Stimulated activated naive CD8-positive, alpha-beta T cell treated with anti-CD3 and anti-CD28 coated beads, Interleukin-15, amount 100 ng/mL, for 72 hours (primary cell): ENCODE measurements around the gene UBAP2.
A peak's percentile ranks its signal among the peaks of the same experiment; 100 is the strongest.

Source experiments
- ATAC-seq: fragments of 150-1000 bp; cut with Tn5 transposase; 2 replicates; pipeline ENCODE4 v1.10.0; 2021; ENCODE audit warnings: mild to moderate bottlenecking, moderate library complexity
- DNase-seq, 2 donors: peaks; one replicate each; pipeline ENCODE4 v3.0.0; 2021 to 2022
- H3K27ac Mint-ChIP-seq, 2 donors: one replicate each; pipeline ENCODE4 v1.8.0; 2022; ENCODE audit warnings: mild to moderate bottlenecking in 2 of 2, mixed read lengths in 2 of 2, moderate library complexity in 2 of 2
- H3K27me3 Mint-ChIP-seq: one replicate; pipeline ENCODE4 v1.8.0; 2022; ENCODE audit warnings: mixed read lengths
- H3K4me1 Mint-ChIP-seq: one replicate; pipeline ENCODE4 v1.8.0; 2022; ENCODE audit warnings: mild to moderate bottlenecking, mixed read lengths
- H3K4me3 Mint-ChIP-seq, 2 donors: one replicate each; pipeline ENCODE4 v1.8.0; 2022; ENCODE audit warnings: mild to moderate bottlenecking in 2 of 2, mixed read lengths in 2 of 2, moderate library complexity in 1 of 2
- H3K9me3 Mint-ChIP-seq, 2 donors: one replicate each; pipeline ENCODE4 v1.8.0; 2022; ENCODE audit warnings: mixed read lengths in 2 of 2

UBAP2 gene

DNA sequence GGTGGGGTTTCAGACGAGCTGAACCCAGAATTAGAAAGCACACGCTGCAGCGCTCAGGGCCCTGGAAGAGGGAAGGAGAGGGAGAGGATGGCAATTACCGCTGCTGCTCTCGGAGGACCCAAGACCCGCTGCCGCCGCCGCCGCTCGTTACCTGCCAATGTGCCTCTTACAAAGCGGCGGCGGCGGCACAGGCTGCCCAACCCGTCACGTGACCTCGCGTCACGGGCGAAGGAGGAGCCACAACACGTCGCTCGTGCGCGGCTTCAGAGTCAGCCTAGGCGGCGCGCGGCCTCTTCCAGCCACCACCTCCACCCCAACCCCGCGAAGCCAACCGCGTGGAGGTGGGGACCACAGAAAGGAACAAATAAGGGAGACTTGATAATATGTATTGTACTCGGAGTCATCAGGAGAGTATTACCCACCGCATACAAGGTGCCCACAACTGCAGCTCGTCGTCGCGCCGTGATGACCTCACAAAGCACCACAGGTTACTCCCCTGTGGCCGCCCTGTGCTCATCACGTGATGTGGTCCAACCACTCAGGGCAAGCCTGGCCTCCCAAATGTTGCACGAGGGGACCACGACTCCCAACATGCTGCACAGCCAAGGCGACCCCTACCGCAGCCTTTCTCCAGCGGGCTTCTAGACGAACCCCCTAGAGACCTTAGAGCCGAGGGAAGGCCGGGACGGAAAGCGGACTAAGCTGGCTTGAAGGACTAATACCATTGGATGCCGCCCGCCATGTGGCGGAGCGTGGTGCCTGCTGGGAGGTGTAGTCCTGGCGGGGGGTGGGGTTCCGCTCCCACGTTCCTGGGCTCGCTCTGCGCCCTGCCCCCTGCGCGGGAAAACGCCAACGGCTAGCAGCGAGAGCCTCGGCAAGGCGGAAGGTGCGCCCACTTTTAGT, at the start of gene UBAP2:
UBAP2 (minus strand) TSS at position 161 of the 903 bp plus-strand sequence. CDS start 31,739 bp downstream, outside the sequence.
- Mint-ChIP-seq H3K4me1 (peaks cover 51% of the 10 kb centered on the region), H3K4me3 (peak within 1 kb of the TSS; percentile 94 to 96), H3K27me3 (no peaks in the 10 kb centered on the region), H3K27ac (peak within 1 kb of the TSS; percentile 99), H3K9me3 (no peaks in the 10 kb centered on the region)
- ATAC-seq (peak; percentile 90), DNase-seq (peak; percentile 97)

- no peak overlapping the region for H3K27ac Mint-ChIP-seq
- DNase-seq (no peak), ATAC-seq (no peak)
- no peak overlapping the region for H3K4me3 Mint-ChIP-seq
- no peaks in the 10 kb centered on the region for H3K9me3 Mint-ChIP-seq
- H3K4me1 Mint-ChIP-seq, result peaks cover 2% of the 10 kb centered on the region
- no peaks in the 10 kb centered on the region for H3K27me3 Mint-ChIP-seq
Measured at GRCh38 chr9:34098307-34098706, 49.6 kb upstream of the UBAP2 start.

DNA sequence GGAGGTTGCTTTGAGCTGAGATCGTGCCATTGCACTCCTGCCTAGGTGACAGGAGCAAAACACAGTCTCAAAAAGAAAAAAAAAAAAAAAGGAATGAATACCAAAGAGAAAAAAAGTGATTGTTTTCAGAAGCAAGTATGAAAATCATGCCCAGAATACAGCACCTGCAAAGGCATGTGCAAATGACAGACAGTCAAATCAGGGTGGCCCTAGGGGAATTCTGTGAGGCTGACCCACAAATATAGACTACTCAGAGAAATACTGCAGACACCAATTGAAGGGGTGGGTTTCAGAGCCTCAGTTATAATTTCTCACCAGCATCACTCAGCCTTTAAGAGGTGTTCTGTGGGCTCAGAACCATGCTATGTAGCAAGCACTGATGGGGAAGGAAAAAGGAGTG, 49.2 kb upstream of the UBAP2 start:
- H3K4me3 Mint-ChIP-seq, result no peak overlapping the region
- H3K4me1 Mint-ChIP-seq, result peaks cover 7% of the 10 kb centered on the region
- H3K9me3 Mint-ChIP-seq, result no peaks in the 10 kb centered on the region
- H3K27me3 Mint-ChIP-seq, result no peaks in the 10 kb centered on the region
- no peak overlapping the region for H3K27ac Mint-ChIP-seq
- DNase-seq (no peak), ATAC-seq (no peak)

GRCh38 chr9:34096751-34097150, 48.1 kb upstream of the UBAP2 start:
- Mint-ChIP-seq H3K4me1 (peaks cover 18% of the 10 kb centered on the region), H3K27ac (no peak overlapping the region), H3K9me3 (no peaks in the 10 kb centered on the region), H3K27me3 (no peaks in the 10 kb centered on the region), H3K4me3 (no peak overlapping the region)
- DNase-seq, result no peak
- no peak for ATAC-seq

DNA sequence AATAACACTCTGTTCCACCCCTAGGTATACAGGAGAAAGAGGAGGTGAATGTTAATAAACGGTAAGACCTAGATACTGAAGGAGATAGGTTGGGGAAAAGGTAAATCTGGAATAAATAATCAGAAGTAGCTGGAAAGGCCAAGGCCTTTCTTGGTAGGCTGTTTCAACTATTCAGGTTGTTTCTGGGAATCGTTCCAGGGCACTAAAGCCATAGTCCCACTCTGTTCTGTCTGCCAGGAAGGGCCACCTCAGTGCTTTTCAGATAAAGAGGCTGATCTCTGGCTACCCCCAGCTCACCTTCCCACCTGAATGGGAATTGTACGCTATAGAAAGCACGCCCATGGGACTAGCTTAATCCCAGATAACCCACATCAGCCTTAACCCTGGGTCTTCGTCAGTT, 44.9 kb upstream of the UBAP2 start:
- Mint-ChIP-seq H3K9me3 (no peaks in the 10 kb centered on the region), H3K27me3 (no peaks in the 10 kb centered on the region), H3K4me3 (no peak overlapping the region), H3K27ac (peak overlapping the region in 1 of 2 donors; percentile 9), H3K4me1 (peaks cover 20% of the 10 kb centered on the region)
- ATAC-seq, result no peak
- no peak for DNase-seq

DNA sequence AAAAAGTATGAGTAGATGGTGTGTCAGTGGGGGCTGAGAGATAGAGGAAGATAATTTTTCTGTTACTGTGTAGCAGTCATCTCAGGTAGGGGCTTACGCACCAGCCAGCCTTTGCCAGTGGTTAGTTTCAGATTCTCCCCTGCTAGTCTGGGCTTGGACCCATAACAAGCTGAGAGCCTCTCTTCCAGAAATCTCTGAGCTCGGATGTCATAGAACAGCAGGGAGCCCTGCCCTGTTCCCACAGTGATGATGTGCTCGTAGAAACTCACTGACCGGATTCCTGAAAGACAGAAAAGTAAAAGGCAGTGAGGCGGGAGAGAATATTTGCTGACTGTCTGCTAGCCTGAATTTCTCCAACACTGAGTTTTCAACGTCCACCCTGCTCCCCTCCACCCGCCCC, 40.6 kb upstream of the UBAP2 start:
- H3K27ac Mint-ChIP-seq, result peak overlapping the region in 1 of 2 donors; percentile 36
- ATAC-seq, result no peak

DNA sequence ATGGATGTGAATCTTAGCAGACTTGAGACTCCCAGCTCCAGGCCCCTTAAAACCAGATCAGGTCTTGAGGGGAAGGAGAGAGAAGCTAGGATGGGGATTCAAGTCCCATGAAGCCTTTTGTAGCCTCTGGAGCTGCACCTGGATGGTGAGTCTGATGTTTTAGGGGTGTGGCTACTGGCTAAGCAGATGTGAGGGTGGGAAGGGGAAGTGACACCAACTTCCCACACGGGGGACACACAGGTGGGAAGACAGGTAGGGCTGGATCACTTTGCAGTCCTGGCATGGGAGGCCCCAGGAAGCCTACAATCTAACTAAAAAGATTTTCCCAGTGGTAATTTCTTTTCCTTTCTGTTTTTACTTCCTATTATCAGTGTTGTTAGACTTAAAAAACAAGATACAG, 38.7 kb upstream of the UBAP2 start:
- no peaks in the 10 kb centered on the region for H3K9me3 Mint-ChIP-seq
- peak overlapping the region; percentile 32 to 67 for H3K27ac Mint-ChIP-seq

More for the DNA sequence above, 40.6 kb upstream of the UBAP2 start:
- DNase-seq, result no peak
- peaks cover 38% of the 10 kb centered on the region for H3K4me1 Mint-ChIP-seq
- H3K27me3 Mint-ChIP-seq, result no peaks in the 10 kb centered on the region
- H3K4me3 Mint-ChIP-seq, result no peak overlapping the region
- no peaks in the 10 kb centered on the region for H3K9me3 Mint-ChIP-seq

GRCh38 chr9:34086864-34087263, 38.2 kb upstream of the UBAP2 start:
- H3K27ac Mint-ChIP-seq, result no peak overlapping the region
- H3K9me3 Mint-ChIP-seq, result no peaks in the 10 kb centered on the region
- H3K4me1 Mint-ChIP-seq, result peaks cover 21% of the 10 kb centered on the region
- no peak for DNase-seq
- H3K27me3 Mint-ChIP-seq, result no peaks in the 10 kb centered on the region
- H3K4me3 Mint-ChIP-seq, result no peak overlapping the region
- ATAC-seq, result no peak

More for the DNA sequence above, 38.7 kb upstream of the UBAP2 start:
- Mint-ChIP-seq H3K27me3 (no peaks in the 10 kb centered on the region), H3K4me3 (no peak overlapping the region), H3K4me1 (peaks cover 26% of the 10 kb centered on the region)
- no peak for DNase-seq
- ATAC-seq, result no peak

DNA sequence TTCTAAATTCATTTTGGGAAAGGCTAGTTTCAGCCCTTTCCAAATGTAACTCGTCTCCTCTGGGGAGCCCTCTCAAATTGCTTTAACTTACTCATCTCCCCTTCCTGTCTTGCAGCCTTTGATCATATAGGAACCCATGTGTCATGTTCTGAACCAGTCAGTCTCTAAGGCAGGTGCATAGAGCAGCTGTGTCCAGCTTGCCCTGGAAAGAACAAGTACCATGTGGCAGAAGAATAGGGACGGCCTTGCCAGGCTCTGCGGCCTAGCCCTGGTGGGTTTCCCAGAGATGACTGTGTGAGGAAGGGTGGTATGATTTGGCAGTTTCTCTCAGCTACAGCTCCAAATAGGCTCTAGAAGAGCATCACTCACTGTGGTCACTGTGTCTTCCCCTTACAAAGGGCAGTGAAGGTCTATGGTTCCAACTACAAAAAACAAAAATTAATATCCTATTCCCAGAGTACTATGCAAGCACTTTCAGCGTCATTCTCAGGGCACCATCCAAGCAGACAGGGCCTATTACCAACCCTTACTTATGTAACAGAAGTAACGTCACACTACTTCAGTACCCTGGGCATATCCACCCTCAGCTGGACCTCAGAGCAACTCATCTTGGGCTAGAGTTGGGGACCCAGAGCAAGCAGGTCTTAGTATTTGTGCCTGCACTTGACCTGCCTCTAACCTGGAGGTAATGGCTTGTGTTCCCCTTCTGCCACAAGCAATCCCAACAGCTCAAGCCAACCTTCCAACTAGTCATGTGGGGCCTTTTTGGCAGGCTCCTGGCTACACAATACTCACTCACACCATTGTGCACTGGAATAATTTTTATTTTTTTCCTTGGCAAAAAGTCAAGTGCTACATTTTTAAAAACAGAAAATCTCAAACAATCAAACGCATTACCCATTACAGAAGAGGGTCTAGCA, 37.2 kb upstream of the UBAP2 start:
- Mint-ChIP-seq H3K9me3 (no peaks in the 10 kb centered on the region), H3K27ac (no peak overlapping the region), H3K4me3 (no peak overlapping the region), H3K27me3 (no peaks in the 10 kb centered on the region), H3K4me1 (peaks cover 18% of the 10 kb centered on the region)
- DNase-seq, result no peak
- peak; percentile 37 for ATAC-seq

- ATAC-seq (no peak), DNase-seq (no peak)
- H3K4me1 Mint-ChIP-seq, result peaks cover 18% of the 10 kb centered on the region
- no peaks in the 10 kb centered on the region for H3K27me3 Mint-ChIP-seq
- H3K27ac Mint-ChIP-seq, result no peak overlapping the region
- H3K4me3 Mint-ChIP-seq, result no peak overlapping the region
- H3K9me3 Mint-ChIP-seq, result no peaks in the 10 kb centered on the region
Measured at GRCh38 chr9:34084562-34084961, 35.9 kb upstream of the UBAP2 start.

GRCh38 chr9:34079181-34079580, 30.5 kb upstream of the UBAP2 start:
- ATAC-seq (no peak), DNase-seq (no peak)
- H3K27ac Mint-ChIP-seq, result no peak overlapping the region
- no peaks in the 10 kb centered on the region for H3K4me1 Mint-ChIP-seq
- H3K27me3 Mint-ChIP-seq, result no peaks in the 10 kb centered on the region
- no peaks in the 10 kb centered on the region for H3K9me3 Mint-ChIP-seq
- no peak overlapping the region for H3K4me3 Mint-ChIP-seq

- DNase-seq, result no peak
- Mint-ChIP-seq H3K4me3 (no peak overlapping the region), H3K9me3 (no peaks in the 10 kb centered on the region), H3K27me3 (no peaks in the 10 kb centered on the region), H3K4me1 (no peaks in the 10 kb centered on the region), H3K27ac (peak overlapping the region in 1 of 2 donors; percentile 67)
- peak; percentile 33 for ATAC-seq
Measured at GRCh38 chr9:34072868-34073590, 24.3 kb upstream of the UBAP2 start.

DNA sequence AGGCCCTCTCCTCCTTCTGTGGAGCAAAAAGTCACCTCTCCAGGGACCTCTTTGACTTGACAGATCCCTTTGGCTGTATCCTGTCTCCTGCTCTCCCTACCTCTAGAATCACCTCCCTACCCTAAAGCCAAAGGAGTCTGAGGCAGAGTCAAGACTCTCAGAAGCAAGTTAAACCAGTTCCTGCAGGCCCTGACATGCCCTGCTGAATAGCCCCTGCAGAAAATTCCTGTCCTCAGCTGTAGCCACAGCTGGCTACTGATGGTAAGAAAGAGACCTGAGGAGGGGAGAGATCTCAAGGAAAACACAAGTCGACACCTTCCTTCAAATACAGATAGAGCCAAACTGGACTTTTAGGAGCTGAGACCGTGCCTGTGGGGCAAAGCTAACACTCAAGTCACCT, 23.7 kb upstream of the UBAP2 start:
- DNase-seq, result no peak

DNA sequence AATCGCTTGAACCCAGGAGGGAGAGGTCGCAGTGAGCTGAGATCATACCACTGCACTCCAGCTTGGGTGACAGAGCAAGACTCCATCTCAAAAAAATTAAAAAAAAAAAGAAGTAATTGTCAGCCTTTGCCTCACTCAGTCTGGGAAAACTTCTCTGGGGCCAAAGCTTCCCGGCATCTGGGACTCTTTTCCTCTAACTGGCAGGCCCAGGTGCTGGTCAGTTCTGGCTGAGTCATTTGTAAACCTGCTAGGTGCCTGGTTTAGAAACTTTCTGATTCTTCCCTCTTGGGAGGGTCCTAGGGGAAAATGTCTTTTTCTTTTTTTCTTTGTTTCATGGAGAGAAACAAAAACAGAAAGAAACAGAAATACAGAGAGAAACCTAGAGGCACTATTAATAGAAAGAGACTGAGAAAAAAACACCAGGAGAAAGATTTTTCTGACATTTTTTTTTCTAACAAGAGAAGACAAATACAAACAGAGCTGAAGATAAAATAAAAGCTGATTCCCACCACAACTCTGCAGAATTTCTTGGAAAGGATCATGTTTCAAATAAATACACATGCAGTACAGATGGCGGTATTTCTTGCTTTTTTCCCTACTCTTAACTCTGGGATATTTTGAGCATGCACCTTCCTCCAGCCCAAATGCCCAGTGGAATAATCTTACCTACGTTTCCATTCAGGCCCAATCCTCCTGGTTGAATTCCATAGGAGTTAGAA, 22.1 kb upstream of the UBAP2 start:
- Mint-ChIP-seq H3K4me1 (no peaks in the 10 kb centered on the region), H3K27me3 (no peaks in the 10 kb centered on the region), H3K27ac (no peak overlapping the region), H3K9me3 (no peaks in the 10 kb centered on the region), H3K4me3 (no peak overlapping the region)
- ATAC-seq (no peak), DNase-seq (no peak)

More for the DNA sequence above, 23.7 kb upstream of the UBAP2 start:
- no peak for ATAC-seq
- H3K9me3 Mint-ChIP-seq, result no peaks in the 10 kb centered on the region
- H3K27me3 Mint-ChIP-seq, result no peaks in the 10 kb centered on the region
- H3K27ac Mint-ChIP-seq, result peak overlapping the region in 1 of 2 donors; percentile 67
- no peak overlapping the region for H3K4me3 Mint-ChIP-seq
- H3K4me1 Mint-ChIP-seq, result no peaks in the 10 kb centered on the region

GRCh38 chr9:34069831-34070230, 21.1 kb upstream of the UBAP2 start:
- no peak for DNase-seq
- no peaks in the 10 kb centered on the region for H3K4me1 Mint-ChIP-seq
- no peak for ATAC-seq
- H3K27ac Mint-ChIP-seq, result no peak overlapping the region
- no peaks in the 10 kb centered on the region for H3K9me3 Mint-ChIP-seq
- no peaks in the 10 kb centered on the region for H3K27me3 Mint-ChIP-seq
- no peak overlapping the region for H3K4me3 Mint-ChIP-seq
